ENCODE data around the gene DYNC1LI1. TPM values are rescaled to one million over a fixed set of nuclear protein-coding genes. Genes with fewer than 3 reads are reported as not detected.

The DYNC1LI1 gene
- polyA plus RNA-seq, 1 of the 3 experiments (the other 2 are of a cell fraction): 15.4 TPM

GRCh38 chr3:32495609-32496008 is 75.0 kb downstream of the DYNC1LI1 start:
- H3K79me2 ChIP-seq (ENCODE audit: insufficient read depth): peaks cover 85% of the 10 kb centered on the region
- H3K27me3 ChIP-seq (ENCODE audit: insufficient read depth): no peaks in the 10 kb centered on the region
- H3K4me2 ChIP-seq: no peak overlapping the region
- no peak overlapping the region for H3K4me3 ChIP-seq (ENCODE audit: low read depth in 2 of 2, low read length in 1 of 2)
- no peaks in the 10 kb centered on the region for H3K9me2 ChIP-seq
- peaks cover 69% of the 10 kb centered on the region for H4K20me1 ChIP-seq (ENCODE audit: insufficient read depth)
- H3K36me3 ChIP-seq (replicated peaks in 1 of 2; ENCODE audit: control insufficient read depth in 1 of 2, insufficient read depth in 2 of 2, low read length in 1 of 2): peaks cover 17 to 25% of the 10 kb centered on the region in 2 experiments
- H3F3A ChIP-seq (replicated peaks; ENCODE audit: insufficient read depth): peaks cover 9% of the 10 kb centered on the region
- 97% methylated on average over 2 of the region's 2 CpGs for WGBS (ENCODE audit: low lambda C conversion rate)
- H2AFZ ChIP-seq (ENCODE audit: low read depth): no peak overlapping the region
- TF ChIP-seq MAX (IDR thresholded peaks at IDR 0.05; ENCODE audit: low read depth): no peak
- no peak for TF ChIP-seq GABPA (IDR thresholded peaks at IDR 0.05; ENCODE audit: low read depth)
- TF ChIP-seq RXRA (IDR thresholded peaks at IDR 0.05; ENCODE audit: borderline replicate concordance, low read depth): no peak
- no peak for TF ChIP-seq PBX3 (IDR thresholded peaks at IDR 0.05)
- no peak for TF ChIP-seq REST (IDR thresholded peaks at IDR 0.05; ENCODE audit: low read depth, low read length)
- no peak for TF ChIP-seq YY1 (IDR thresholded peaks at IDR 0.05; ENCODE audit: low read depth)
- no peak for TF ChIP-seq EZH2phosphoT487 (IDR thresholded peaks at IDR 0.05; ENCODE audit: borderline replicate concordance, low read depth)
- no peak for TF ChIP-seq MXI1 (IDR thresholded peaks at IDR 0.05; ENCODE audit: low read depth, low read length)
- TF ChIP-seq RAD21 (IDR thresholded peaks at IDR 0.05; ENCODE audit: low read length): no peak
- TF ChIP-seq FOXM1 (IDR thresholded peaks at IDR 0.05; ENCODE audit: low read depth): no peak
- no peak overlapping the region for H3K27ac ChIP-seq (ENCODE audit: low read depth in 2 of 2, low read length in 1 of 2)
- CTCF ChIA-PET: interaction anchor here (1.1 kb wide), 1 partner anchor 12 kb away, joined by 3 read pairs; no protein-coding TSS in a partner anchor
- POLR2A ChIA-PET: no interaction called here
- peaks cover 2 to 10% of the 10 kb centered on the region in 2 experiments; a peak in 2 of 4 replicates for H3K4me1 ChIP-seq (ENCODE audit: control insufficient read depth in 1 of 2, insufficient read depth in 2 of 2, low read depth in 1 of 2, low read length in 1 of 2)
- no peak overlapping the region for H3K9ac ChIP-seq
- no peaks in the 10 kb centered on the region for H3K9me3 ChIP-seq
- no peak for DNase-seq

GRCh38 chr3:32495085-32495484 is 75.6 kb downstream of the DYNC1LI1 start:
- Histone ChIP-seq H3K9me2 (no peaks in the 10 kb centered on the region), H2AFZ (ENCODE audit: low read depth) (no peak overlapping the region), H3K4me3 (ENCODE audit: low read depth in 2 of 2, low read length in 1 of 2) (no peak overlapping the region), H3F3A (replicated peaks; ENCODE audit: insufficient read depth) (peaks cover 12% of the 10 kb centered on the region), H3K36me3 (replicated peaks in 1 of 2; ENCODE audit: control insufficient read depth in 1 of 2, insufficient read depth in 2 of 2, low read length in 1 of 2) (peaks cover 16 to 28% of the 10 kb centered on the region in 2 experiments), H4K20me1 (ENCODE audit: insufficient read depth) (peaks cover 63% of the 10 kb centered on the region), H3K27ac (ENCODE audit: low read depth in 2 of 2, low read length in 1 of 2) (no peak overlapping the region), H3K79me2 (ENCODE audit: insufficient read depth) (peaks cover 80% of the 10 kb centered on the region), H3K9ac (no peak overlapping the region), H3K9me3 (no peaks in the 10 kb centered on the region), H3K4me1 (ENCODE audit: control insufficient read depth in 1 of 2, insufficient read depth in 2 of 2, low read depth in 1 of 2, low read length in 1 of 2) (peaks cover 2 to 10% of the 10 kb centered on the region in 2 experiments; a peak in 2 of 4 replicates), H3K4me2 (no peak overlapping the region), H3K27me3 (ENCODE audit: insufficient read depth) (no peaks in the 10 kb centered on the region)
- no peak for DNase-seq
- CTCF ChIA-PET: interaction anchor here (1.0 to 1.1 kb wide), 2 partner anchors 12 to 27 kb away, joined by 3 read pairs; no protein-coding TSS in a partner anchor
- TF ChIP-seq MXI1 (IDR thresholded peaks at IDR 0.05; ENCODE audit: low read depth, low read length) (no peak), CHD2 (IDR thresholded peaks at IDR 0.05; ENCODE audit: low read length, partially characterized antibody) (no peak), TEAD4 (IDR thresholded peaks at IDR 0.05; ENCODE audit: borderline replicate concordance, insufficient read depth) (no peak), YY1 (IDR thresholded peaks at IDR 0.05; ENCODE audit: low read depth) (no peak), MEF2A (IDR thresholded peaks at IDR 0.05; ENCODE audit: borderline replicate concordance, low read depth) (no peak), RCOR1 (IDR thresholded peaks at IDR 0.05; ENCODE audit: low read length) (no peak), NRF1 (IDR thresholded peaks at IDR 0.05; ENCODE audit: low read depth, low read length) (no peak), JUND (IDR thresholded peaks at IDR 0.05) (no peak)
- POLR2A ChIA-PET: no interaction called here

All from SK-N-SH (cell line).